NCI-H2029 treated with DMSO at 0.1 percent for 48 hours (cell line): ENCODE results near the gene CCR7.
"Not testable (repeated sequence)": the region's sequence is repeated elsewhere in the genome, so short reads cannot be mapped to it uniquely, and the experiment has no call there.

Experiments
- DNase-seq: peaks from one replicate; lab custom pipeline; 2025; lab: John Stamatoyannopoulos, UW

CCR7 gene

GRCh38 chr17:40597156-40597555, 31.9 kb upstream of the CCR7 start:
- no peak for DNase-seq

GRCh38 chr17:40596261-40596919, 31.1 kb upstream of the CCR7 start:
- DNase-seq, result peak; percentile 38

- no peak for DNase-seq
Observed at GRCh38 chr17:40590742-40591141, 25.5 kb upstream of the CCR7 start.

GRCh38 chr17:40588552-40588951, 23.3 kb upstream of the CCR7 start:
- no peak for DNase-seq

- not testable (repeated sequence) for DNase-seq
Observed at GRCh38 chr17:40586264-40586663, 21.0 kb upstream of the CCR7 start.

- not testable (repeated sequence) for DNase-seq
Observed at GRCh38 chr17:40584950-40585349, 19.7 kb upstream of the CCR7 start.

GRCh38 chr17:40582328-40582901, 17.1 kb upstream of the CCR7 start:
- peak; percentile 78 for DNase-seq

GRCh38 chr17:40580140-40580539, 14.9 kb upstream of the CCR7 start:
- DNase-seq, result no peak

GRCh38 chr17:40579471-40579870, 14.2 kb upstream of the CCR7 start:
- no peak for DNase-seq

- DNase-seq, result no peak
Observed at GRCh38 chr17:40577611-40578065, 12.4 kb upstream of the CCR7 start.

- DNase-seq, result no peak
Observed at GRCh38 chr17:40576113-40576740, 11.0 kb upstream of the CCR7 start.

GRCh38 chr17:40574292-40574691, 9.0 kb upstream of the CCR7 start:
- DNase-seq, result no peak

- DNase-seq, result not testable (repeated sequence)
Observed at GRCh38 chr17:40572245-40572993, 7.1 kb upstream of the CCR7 start.

GRCh38 chr17:40568074-40568836, 3.0 kb upstream of the CCR7 start:
- no peak for DNase-seq

- no peak for DNase-seq
Observed at GRCh38 chr17:40567377-40567776, 2.1 kb upstream of the CCR7 start.

- DNase-seq, result no peak
Observed at GRCh38 chr17:40565769-40566409, 617 bp upstream of the CCR7 start.

GRCh38 chr17:40564195-40564882, 933 bp downstream of the CCR7 start:
- DNase-seq, result no peak

GRCh38 chr17:40563220-40564052, 1.8 kb downstream of the CCR7 start:
- DNase-seq, result no peak

GRCh38 chr17:40562838-40563219, 2.4 kb downstream of the CCR7 start:
- no peak for DNase-seq
